Measurements from ENCODE around the gene C5.

DNA sequence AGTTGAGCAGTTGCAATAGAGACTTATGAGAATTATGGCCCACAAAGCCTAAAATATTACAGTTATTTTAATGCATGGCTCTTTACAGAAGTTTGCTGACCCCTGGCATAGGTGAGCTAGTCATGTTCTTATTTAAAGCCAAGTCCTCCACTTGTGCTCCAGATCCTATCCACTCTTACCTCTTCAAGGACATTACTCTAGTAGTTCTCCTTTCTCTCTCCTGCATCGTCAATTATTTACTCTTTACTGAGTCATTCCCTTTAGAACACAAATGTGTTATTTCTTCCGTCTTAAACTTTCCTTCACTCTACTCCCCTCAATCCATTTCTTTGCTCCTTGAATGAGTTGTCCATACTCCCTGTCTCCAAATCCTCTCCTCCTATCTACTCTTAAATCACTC is 102.9 kb downstream of the C5 start:
- TF ChIP-seq, protein P1, sequence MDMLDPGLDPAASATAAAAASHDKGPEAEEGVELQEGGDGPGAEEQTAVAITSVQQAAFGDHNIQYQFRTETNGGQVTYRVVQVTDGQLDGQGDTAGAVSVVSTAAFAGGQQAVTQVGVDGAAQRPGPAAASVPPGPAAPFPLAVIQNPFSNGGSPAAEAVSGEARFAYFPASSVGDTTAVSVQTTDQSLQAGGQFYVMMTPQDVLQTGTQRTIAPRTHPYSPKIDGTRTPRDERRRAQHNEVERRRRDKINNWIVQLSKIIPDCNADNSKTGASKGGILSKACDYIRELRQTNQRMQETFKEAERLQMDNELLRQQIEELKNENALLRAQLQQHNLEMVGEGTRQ (IDR thresholded peaks at IDR 0.05; ENCODE audit: borderline replicate concordance, low read depth, low read length), result no peak
- no peak for TF ChIP-seq YY1 (IDR thresholded peaks at IDR 0.05; ENCODE audit: low read depth)
- TF ChIP-seq, protein P2, sequence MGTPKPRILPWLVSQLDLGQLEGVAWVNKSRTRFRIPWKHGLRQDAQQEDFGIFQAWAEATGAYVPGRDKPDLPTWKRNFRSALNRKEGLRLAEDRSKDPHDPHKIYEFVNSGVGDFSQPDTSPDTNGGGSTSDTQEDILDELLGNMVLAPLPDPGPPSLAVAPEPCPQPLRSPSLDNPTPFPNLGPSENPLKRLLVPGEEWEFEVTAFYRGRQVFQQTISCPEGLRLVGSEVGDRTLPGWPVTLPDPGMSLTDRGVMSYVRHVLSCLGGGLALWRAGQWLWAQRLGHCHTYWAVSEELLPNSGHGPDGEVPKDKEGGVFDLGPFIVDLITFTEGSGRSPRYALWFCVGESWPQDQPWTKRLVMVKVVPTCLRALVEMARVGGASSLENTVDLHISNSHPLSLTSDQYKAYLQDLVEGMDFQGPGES (IDR thresholded peaks at IDR 0.05; ENCODE audit: low read depth, low read length), result no peak
- TF ChIP-seq ELF1 (IDR thresholded peaks at IDR 0.05), result no peak
- TF ChIP-seq REST (IDR thresholded peaks at IDR 0.05; ENCODE audit: low read depth, low read length), result no peak
- TF ChIP-seq, protein P3, sequence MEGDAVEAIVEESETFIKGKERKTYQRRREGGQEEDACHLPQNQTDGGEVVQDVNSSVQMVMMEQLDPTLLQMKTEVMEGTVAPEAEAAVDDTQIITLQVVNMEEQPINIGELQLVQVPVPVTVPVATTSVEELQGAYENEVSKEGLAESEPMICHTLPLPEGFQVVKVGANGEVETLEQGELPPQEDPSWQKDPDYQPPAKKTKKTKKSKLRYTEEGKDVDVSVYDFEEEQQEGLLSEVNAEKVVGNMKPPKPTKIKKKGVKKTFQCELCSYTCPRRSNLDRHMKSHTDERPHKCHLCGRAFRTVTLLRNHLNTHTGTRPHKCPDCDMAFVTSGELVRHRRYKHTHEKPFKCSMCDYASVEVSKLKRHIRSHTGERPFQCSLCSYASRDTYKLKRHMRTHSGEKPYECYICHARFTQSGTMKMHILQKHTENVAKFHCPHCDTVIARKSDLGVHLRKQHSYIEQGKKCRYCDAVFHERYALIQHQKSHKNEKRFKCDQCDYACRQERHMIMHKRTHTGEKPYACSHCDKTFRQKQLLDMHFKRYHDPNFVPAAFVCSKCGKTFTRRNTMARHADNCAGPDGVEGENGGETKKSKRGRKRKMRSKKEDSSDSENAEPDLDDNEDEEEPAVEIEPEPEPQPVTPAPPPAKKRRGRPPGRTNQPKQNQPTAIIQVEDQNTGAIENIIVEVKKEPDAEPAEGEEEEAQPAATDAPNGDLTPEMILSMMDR (IDR thresholded peaks at IDR 0.05), result no peak
- TF ChIP-seq EP300 (IDR thresholded peaks at IDR 0.05; ENCODE audit: borderline replicate concordance in 1 of 2, low read depth in 1 of 2, low read length in 1 of 2), result no peak
- TF ChIP-seq RAD21 (IDR thresholded peaks at IDR 0.05; ENCODE audit: low read length), result no peak
- TF ChIP-seq SIN3A (IDR thresholded peaks at IDR 0.05; ENCODE audit: borderline replicate concordance, low read depth, low read length), result no peak

Measured in SK-N-SH (cell line).